ENCODE data around the gene SCAPER.
"Not testable (repeated sequence)": the region's sequence is repeated elsewhere in the genome, so short reads cannot be mapped to it uniquely, and the experiment has no call there.

The SCAPER gene

DNA sequence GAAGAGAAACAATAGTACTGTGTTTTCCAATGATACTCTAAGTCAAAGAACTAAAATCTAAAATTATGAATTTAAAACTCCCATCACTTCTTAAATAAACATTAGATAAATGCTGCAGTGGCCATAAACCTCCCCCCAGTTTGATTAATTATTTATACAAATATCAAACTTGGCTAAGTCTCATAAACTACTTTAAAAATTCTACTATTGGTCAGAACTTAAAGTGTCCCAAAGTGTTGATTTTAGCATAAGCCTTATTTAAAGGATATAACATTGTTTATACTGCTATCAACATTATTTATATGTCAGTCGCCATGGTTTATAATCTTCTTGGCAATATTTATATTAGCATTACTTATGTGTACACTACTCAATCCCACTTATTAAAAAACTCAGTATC, 132.4 kb downstream of the SCAPER start:
- DNase-seq = no peak

DNA sequence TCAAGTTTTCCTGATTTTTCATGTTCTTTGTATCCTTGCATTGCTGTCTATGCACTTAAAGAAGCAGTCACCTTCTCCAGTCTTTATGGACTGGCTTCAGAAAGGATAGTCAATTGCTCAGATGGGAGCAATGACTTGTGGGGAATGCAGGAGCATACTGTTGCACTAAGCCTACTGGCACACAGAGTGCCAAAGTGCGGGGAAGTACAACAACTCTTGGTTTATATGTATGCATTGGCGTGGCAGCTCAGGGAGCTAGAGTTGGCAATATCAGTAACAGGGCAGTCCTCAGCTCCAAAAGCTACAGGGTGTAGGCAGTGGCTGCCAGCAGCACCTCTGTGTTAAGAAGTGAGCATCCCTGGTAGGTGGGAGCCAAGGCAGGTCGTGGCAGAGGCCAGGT, 141.1 kb downstream of the SCAPER start:
- no peak for DNase-seq

DNA sequence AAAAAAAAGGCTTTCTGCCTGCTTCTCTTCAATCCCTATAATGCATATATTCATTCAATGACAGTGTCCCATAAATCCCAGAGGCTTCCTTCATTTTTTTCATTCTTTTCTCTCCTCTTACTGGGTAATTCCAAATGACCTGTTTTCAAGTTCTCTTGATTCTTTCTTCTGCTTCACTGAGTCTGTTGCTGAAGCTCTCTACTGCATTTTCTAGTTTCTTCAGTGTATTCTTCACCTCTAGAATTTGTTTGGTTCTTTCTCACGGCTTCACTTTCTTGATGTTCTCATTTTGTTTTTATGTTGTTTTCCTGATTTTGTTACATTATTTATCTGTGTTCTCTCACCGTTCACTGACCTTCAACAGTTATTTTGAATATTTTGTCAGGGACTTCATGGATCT, 141.6 kb downstream of the SCAPER start:
- DNase-seq = no peak

DNA sequence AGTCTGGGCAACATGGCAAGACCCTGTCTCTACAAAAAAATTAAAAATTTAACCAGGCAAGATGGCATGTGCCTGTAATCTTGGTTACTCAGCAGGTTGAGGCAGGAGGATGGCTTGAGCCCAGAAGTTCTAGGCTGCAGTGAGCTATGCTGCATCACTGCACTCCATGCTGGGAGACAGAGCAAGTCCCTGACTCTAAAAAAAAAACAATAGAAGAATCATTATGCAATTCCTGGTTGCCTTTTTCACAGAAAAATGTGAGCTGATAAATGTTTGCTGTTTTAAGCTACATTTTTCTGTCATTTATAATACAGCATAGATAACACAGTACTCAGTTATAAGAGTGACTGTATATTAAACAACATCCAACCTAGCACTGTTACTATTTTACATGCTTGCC, 148.8 kb downstream of the SCAPER start:
- no peak for DNase-seq

GRCh38 chr15:76753771-76754170, 151.4 kb downstream of the SCAPER start:
- DNase-seq = no peak

GRCh38 chr15:76753131-76753530, 152.0 kb downstream of the SCAPER start:
- DNase-seq = no peak

GRCh38 chr15:76752549-76752948, 152.6 kb downstream of the SCAPER start:
- DNase-seq = no peak

DNA sequence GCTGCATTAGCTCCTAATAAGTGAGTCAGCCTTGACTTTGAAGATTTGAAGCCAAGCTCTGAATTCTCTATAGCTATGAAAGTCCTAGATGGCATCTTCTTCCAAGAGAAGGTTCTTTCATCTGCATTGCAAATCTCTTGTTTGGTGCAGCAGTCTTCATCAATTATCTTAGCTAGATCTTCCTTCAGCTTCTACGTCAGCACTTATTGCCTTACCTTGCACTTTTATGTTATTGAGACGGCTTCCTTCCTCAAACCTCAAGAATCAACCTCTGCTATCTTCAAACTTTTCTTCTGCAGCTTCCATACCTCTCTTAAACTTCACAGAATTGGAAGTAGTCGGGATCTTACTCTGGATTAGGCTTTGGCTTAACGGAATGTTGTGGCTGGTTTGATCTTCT, 167.6 kb downstream of the SCAPER start:
- DNase-seq = no peak

- DNase-seq = not testable (repeated sequence)
Measured at GRCh38 chr15:76732321-76732720, 172.8 kb downstream of the SCAPER start.

- DNase-seq = no peak
Measured at GRCh38 chr15:76730262-76730661, 174.9 kb downstream of the SCAPER start.

DNA sequence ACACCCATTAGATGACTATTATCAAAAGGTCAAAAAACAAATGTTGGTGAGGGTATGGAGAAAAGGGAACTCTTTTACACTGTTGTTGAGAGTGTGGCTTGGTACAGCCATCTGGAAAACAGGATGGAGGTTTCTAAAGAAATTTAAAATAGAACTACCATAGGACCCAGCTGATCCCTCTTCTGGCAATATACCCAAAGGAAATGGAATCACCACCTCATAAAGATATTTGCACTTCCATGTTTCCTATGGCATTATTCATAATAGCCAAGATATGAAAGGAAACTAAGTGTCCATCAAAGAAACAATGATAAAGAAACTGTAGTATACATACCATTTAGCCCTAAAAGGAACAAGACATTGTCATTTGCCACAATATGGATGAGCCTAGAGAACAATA, 186.3 kb downstream of the SCAPER start:
- no peak for DNase-seq

DNA sequence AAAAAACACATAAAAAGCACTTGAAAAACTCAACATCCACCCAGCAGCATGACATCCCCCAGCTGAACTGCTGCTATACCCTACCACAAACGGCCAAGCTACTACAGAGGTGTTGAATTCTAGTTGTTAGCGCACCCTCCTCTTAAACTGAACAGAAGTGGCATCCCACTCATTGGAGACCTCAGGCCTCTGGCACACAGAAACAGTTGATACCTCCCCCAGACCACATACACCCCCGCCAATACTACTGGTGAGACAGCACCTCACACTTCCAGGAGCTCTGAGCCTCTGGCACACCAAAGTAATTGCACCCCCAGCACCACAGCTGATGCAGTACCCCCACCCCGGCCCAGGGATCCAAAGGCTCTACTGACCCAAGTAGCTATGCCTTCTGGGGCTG, 190.2 kb downstream of the SCAPER start:
- DNase-seq = no peak

- DNase-seq = no peak
Measured at GRCh38 chr15:76711351-76711827, 193.8 kb downstream of the SCAPER start.

DNA sequence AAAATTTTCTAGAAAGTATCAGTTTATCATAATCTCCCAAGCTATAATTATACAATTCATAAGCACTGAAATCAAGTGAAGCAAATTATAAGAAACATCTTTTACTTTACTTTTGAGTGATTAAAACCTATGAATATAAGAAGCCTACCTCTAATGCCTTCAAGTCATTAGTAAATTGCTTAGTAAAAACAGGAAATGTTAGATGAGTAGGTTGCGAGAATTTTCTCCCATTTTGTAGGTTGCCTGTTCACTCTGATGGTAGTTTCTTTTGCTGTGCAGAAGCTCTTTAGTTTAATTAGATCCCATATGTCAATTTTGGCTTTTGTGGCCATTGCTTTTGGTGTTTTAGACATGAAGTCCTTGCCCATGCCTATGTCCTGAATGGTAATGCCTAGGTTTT, 201.1 kb downstream of the SCAPER start:
- DNase-seq = not testable (repeated sequence)

- no peak for DNase-seq
Measured at GRCh38 chr15:76696840-76697239, 208.3 kb downstream of the SCAPER start.

DNA sequence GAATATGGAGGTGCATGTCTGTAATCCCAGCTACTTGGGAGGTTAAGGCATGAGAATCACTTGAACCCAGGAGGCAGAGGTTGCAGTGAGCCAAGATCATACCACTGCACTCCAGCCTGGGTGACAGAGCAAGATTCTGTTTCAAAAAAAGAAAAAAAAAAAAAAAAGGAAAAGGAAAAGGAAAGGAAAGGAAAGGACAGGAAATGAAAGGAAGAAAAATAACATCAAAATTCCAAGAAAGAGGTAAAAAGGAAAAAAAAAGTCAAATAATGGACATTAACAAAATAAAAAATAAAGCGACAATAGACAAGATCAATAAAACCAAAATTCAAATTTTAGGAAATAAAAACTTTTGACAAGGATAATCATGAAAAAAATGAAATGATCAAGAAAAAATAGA, 212.6 kb downstream of the SCAPER start:
- DNase-seq = not testable (repeated sequence)

DNA sequence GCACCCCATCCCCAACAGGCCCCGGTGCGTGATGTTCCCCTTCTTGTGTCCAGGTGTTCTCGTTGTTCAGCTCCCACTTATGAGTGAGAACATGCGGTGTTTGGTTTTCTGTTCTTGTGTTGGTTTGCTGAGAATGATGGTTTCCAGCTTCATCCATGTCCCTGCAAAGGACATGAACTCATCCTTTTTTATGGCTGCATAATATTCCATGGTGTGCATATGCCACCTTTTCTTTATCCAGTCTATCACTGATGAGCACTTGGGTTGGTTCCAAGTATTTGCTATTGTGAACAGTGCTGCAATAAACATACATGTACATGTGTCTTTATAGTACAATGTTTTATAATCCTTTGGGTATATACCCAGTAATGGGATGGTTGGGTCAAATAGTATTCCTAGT, 217.5 kb downstream of the SCAPER start:
- DNase-seq = not testable (repeated sequence)

- DNase-seq = no peak
Measured at GRCh38 chr15:76684002-76684401, 221.1 kb downstream of the SCAPER start.

- no peak for DNase-seq
Measured at GRCh38 chr15:76682833-76683232, 222.3 kb downstream of the SCAPER start.

- no peak for DNase-seq
Measured at GRCh38 chr15:76682259-76682658, 222.9 kb downstream of the SCAPER start.

- no peak for DNase-seq
Measured at GRCh38 chr15:76678766-76679165, 226.4 kb downstream of the SCAPER start.

DNA sequence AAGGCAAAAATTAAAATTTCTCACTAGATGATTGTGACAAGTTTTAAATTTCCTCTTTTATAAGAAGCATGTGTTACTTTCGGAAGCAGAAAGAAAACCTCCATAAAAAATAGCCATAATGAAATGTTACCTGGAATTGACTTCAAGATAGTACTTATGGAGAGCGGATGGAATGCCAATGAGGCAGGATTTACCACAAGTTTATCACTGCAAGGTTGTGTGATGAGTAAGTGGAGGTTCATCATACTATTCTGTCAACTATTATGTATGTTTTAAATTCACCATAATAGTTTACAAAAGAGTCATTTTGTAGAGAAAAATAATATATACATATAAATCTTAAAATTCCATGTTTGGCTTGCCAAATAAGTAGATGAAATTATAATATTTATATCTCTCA, 230.3 kb downstream of the SCAPER start:
- DNase-seq = no peak

- no peak for DNase-seq
Measured at GRCh38 chr15:76669521-76670207, 235.5 kb downstream of the SCAPER start.

GRCh38 chr15:76668900-76669299, 236.2 kb downstream of the SCAPER start:
- DNase-seq = no peak

Data from stimulated activated CD4-positive, alpha-beta T cell treated with anti-CD3 and anti-CD28 coated beads, Interleukin-4, amount 100 ng/mL, for 4 hours (primary cell).